ENCODE results near the gene ZNF605.
"Not testable (repeated sequence)": the region's sequence is repeated elsewhere in the genome, so short reads cannot be mapped to it uniquely, and the experiment has no call there.

ZNF605 gene

GRCh38 chr12:132956011-132956788 is at the start of gene ZNF605:
ZNF605 (minus strand) TSS chr12:132956306; CDS start chr12:132945635, 10,671 bp downstream.
- peak; percentile 86 for DNase-seq

- no peak for DNase-seq
These were observed 42.6 kb upstream of the ZNF605 start for GRCh38 chr12:132998741-132999140.

DNA sequence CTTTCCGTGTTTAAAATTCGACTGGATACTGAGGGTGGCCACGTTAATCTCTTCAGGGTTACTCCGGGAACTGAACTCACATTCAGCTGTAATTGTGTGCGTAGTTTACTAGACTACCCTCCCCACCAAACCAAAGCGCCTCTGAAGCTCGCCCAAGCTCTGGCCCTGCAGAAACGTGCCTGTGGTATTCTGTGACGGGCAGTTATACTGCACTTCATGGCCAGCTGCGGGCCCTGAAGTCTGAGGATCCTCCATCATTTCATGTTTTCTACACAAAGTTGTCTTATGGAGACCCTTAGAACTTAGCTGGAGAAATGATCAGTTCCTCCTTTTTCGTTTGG is 30.7 kb upstream of the ZNF605 start:
- DNase-seq, result peak; percentile 18

DNA sequence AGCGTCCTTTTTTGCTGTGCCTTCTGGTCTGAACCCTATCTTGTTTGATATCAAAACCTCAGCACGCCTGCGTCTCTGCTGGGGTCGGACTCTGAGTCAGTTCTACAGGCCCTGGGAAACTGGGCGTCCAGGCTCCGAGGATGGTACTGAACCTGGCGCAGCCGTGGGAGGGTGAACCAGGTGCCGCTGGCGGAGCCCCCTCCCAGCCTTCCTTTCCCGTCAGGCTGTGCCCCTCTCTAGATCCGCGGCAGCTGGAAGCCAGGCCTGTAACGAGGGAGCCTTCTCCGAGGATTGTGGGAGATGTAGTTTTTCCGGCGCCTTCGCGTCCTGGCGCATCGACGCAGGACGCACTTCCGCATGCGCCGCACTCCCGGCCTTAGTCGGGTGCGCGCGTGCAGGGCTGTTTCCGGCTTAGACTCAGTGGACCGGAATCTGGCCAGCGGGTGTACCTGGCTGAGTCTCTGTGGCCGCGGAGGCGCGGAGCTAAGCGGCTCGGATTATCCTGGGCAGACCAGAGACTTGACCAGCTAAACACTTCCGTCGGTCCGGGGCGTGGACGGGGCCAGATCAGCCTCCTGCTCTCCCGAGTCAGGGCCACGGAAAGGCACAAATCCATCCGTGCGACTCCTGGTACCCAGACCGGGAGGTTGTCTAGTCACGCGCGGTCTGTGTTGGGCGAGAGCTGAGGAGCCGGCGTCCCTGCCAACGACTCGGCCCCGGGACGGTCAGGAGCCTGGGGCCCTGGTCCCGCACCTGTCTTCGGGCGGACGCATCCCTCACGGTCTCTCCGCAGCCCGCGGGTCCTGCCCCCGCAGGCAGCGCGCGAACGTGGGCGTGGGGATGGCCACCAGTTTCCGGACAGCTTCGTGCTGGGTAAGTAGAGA is 30.1 kb upstream of the ZNF605 start, which contains the start of gene ZNF26:
ZNF26 (plus strand) TSS at position 367 of the 884 bp plus-strand sequence; CDS start at position 841, 474 bp downstream.
- DNase-seq, result peak; percentile 93

- peak; percentile 43 for DNase-seq
These were observed 20.8 kb upstream of the ZNF605 start for GRCh38 chr12:132976870-132977269.

- DNase-seq, result no peak
These were observed 16.3 kb upstream of the ZNF605 start for GRCh38 chr12:132972374-132972773.

DNA sequence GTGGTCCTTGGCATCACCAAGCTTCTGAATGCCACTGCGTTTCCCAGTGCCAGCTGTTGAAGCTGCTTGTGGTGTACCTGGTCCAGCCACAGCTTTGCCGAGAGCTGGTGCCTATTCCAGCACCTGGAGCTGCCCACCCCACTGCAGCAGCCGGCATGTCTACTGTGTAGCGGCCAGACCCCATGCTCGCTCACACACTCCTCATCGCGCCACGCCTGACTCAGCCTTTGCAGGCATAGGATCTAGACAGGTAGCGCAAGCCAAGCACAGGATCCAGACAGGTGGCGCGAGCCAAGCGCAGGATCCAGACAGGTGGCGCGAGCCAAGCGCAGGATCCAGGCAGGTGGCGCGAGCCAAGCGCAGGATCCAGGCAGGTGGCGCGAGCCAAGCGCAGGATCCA is 11.6 kb upstream of the ZNF605 start:
- DNase-seq, result no peak

GRCh38 chr12:132966676-132967415 is 10.7 kb upstream of the ZNF605 start:
- no peak for DNase-seq

GRCh38 chr12:132965796-132966195 is 9.7 kb upstream of the ZNF605 start:
- no peak for DNase-seq

DNA sequence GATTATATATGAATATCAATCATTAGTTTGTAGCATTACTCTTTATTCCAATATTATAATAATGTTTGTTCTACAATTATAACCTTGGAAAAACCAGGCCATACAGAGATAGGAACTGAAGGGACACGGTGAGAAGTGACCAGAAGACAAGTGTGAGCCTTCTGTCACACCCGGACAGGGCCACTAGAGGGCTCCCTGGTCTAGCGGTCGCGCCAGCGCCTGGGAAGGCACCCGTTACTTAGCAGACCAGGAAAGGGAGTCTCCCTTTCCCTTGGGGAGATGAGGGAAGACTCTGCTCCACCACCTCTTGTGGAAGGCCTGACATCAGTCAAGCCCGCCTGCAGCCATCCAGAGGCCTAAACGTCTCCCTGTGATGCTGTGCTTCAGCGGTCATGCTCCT is 7.8 kb upstream of the ZNF605 start:
- DNase-seq, result peak; percentile 8

GRCh38 chr12:132961790-132962189 is 5.7 kb upstream of the ZNF605 start:
- DNase-seq, result not testable (repeated sequence)

- DNase-seq, result peak; percentile 48
These were observed 754 bp downstream of the ZNF605 start for GRCh38 chr12:132955094-132956010.

GRCh38 chr12:132954471-132955048 is 1.5 kb downstream of the ZNF605 start:
- no peak for DNase-seq

DNA sequence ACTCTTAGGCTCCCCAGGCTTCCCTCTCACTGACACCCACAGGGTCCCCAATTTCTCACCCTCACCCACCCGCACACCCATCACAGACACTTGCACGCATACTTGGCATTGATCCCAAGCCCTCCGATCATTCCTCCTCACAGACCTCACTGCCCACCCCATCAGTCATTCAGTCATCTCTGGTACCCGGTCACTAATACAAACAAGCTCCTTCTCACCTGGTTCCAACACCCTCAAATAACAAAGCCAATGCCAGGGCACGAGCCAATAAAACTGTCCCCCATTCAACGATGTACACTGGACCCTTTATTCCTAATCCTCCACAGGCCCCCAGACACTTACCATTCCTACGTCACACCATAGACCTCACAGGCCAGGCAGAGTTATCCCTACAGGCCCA is 2.3 kb downstream of the ZNF605 start:
- no peak for DNase-seq

GRCh38 chr12:132953163-132953425 is 3.0 kb downstream of the ZNF605 start:
- no peak for DNase-seq

- DNase-seq, result no peak
These were observed 3.5 kb downstream of the ZNF605 start for GRCh38 chr12:132952371-132953162.

- DNase-seq, result no peak
These were observed 4.5 kb downstream of the ZNF605 start for GRCh38 chr12:132951649-132952048.

DNA sequence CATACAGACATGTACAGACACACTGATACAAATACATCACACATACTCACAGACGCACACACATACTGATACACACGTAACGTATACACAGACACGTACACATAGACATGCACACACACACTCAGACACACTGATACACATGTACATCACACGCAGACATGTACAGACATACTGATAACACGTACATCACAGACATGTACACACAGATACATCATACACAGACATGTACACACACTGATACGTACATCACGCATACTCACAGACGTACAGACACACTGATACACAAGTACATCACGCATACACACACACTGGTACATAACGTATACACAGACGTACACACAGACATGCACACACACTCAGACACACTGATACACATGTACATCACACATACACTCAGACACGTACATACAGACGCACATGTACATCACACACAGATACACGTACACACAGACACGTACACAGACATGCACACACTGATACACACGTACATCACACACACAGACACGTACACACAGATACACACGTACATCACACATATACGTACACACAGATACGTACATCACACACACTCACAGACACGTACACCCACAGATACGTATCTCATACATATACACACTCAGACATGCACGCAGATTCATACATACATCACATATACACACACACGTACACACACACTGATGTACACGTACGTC is 5.1 kb downstream of the ZNF605 start:
- no peak for DNase-seq

DNA sequence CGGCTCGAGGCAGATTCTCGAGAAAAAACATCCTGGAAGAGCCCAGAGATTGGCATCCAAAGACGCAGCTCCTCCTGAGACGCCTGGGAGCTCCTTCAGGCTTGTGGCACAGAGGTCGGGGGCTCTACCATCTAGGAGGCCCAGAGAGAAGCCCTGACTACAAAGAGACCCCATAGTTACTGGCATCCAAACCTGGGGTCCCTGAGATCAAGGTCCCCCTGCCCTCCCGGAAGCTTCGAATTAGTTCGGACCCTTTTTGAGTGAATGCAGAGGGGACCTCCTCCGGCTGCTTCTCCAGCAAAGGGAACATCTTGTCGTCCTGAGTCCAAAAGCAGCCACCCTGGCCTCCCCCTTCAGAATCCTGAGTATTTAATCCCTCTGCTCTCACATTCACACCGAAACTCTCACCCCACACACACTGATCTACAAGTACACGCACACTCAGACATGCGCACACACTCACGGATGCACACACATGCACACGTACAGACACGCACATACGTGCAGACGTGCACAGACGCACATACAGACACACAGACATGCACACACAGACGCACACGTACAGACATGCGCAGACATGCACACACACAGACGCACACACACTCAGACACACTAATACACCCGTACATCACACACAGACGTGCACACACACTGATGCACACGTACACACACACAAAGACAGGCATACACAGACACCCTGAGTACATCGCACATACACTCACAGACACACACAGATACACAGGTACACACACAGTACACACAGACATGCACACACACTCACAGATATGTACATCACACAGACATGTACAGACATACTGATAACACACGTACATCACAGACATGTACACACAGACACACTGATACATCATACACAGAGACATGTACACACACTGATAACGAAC is 5.9 kb downstream of the ZNF605 start:
- no peak for DNase-seq

Measured in hematopoietic multipotent progenitor cell treated with erythropoietin and hydrocortisone succinate and interleukin-3 and kit ligand, for 8 days (in vitro differentiated cells).